T follicular helper cell (primary cell): ENCODE data around the gene WSCD1.

Experiments
- DNase-seq: peaks from one replicate; pipeline ENCODE4 v3.0.0-alpha.2; 2020; ENCODE audit warnings: low read depth

The WSCD1 gene

GRCh38 chr17:6108382-6108781 lies 38.2 kb downstream of the WSCD1 start:
- DNase-seq: no peak

- DNase-seq: no peak
Measured at GRCh38 chr17:6108987-6109386, 38.8 kb downstream of the WSCD1 start.

GRCh38 chr17:6109536-6109935 lies 39.4 kb downstream of the WSCD1 start:
- DNase-seq: no peak

- no peak for DNase-seq
Measured at GRCh38 chr17:6110088-6110487, 39.9 kb downstream of the WSCD1 start.

GRCh38 chr17:6110592-6110991 lies 40.4 kb downstream of the WSCD1 start:
- no peak for DNase-seq

GRCh38 chr17:6120351-6120750 lies 50.2 kb downstream of the WSCD1 start:
- DNase-seq: no peak

GRCh38 chr17:6124856-6125255 lies 54.7 kb downstream of the WSCD1 start:
- DNase-seq: no peak

GRCh38 chr17:6126768-6127167 lies 56.6 kb downstream of the WSCD1 start:
- no peak for DNase-seq

- no peak for DNase-seq
Measured at GRCh38 chr17:6134721-6135120, 64.5 kb downstream of the WSCD1 start.

GRCh38 chr17:6135236-6135635 lies 65.1 kb downstream of the WSCD1 start:
- DNase-seq: no peak

- DNase-seq: no peak
Measured at GRCh38 chr17:6135996-6136395, 65.8 kb downstream of the WSCD1 start.

GRCh38 chr17:6137716-6138502 lies 67.7 kb downstream of the WSCD1 start:
- DNase-seq: no peak

- DNase-seq: no peak
Measured at GRCh38 chr17:6138761-6139446, 68.7 kb downstream of the WSCD1 start.

- no peak for DNase-seq
Measured at GRCh38 chr17:6139447-6139832, 69.3 kb downstream of the WSCD1 start.

- DNase-seq: no peak
Measured at GRCh38 chr17:6140188-6140587, 70.0 kb downstream of the WSCD1 start.

GRCh38 chr17:6140728-6141330 lies 70.7 kb downstream of the WSCD1 start:
- no peak for DNase-seq

GRCh38 chr17:6142701-6143100 lies 72.5 kb downstream of the WSCD1 start:
- no peak for DNase-seq

GRCh38 chr17:6145946-6146345 lies 75.8 kb downstream of the WSCD1 start:
- no peak for DNase-seq

- DNase-seq: no peak
Measured at GRCh38 chr17:6147042-6147441, 76.9 kb downstream of the WSCD1 start.

GRCh38 chr17:6153375-6153774 lies 83.2 kb downstream of the WSCD1 start:
- no peak for DNase-seq

GRCh38 chr17:6157716-6158115 lies 87.5 kb downstream of the WSCD1 start:
- no peak for DNase-seq

- no peak for DNase-seq
Measured at GRCh38 chr17:6159541-6160231, 89.5 kb downstream of the WSCD1 start.

GRCh38 chr17:6160232-6160555 lies 90.0 kb downstream of the WSCD1 start:
- DNase-seq: no peak
